Muscle layer of duodenum (tissue), 2 donors: ENCODE measurements around the gene FAM107B.

Experiments used
- H3K27ac ChIP-seq: one replicate; pipeline ENCODE4 v1.7.0; 2013; ENCODE audit warnings: mild to moderate bottlenecking, low read length
- H3K27me3 ChIP-seq: one replicate; pipeline ENCODE4 v1.7.0; 2013; ENCODE audit warnings: low read depth, mild to moderate bottlenecking, control low read depth, low read length
- H3K36me3 ChIP-seq, 2 donors: one replicate each; pipeline ENCODE4 v1.7.0; 2013; ENCODE audit warnings: low read length in 2 of 2, control low read depth in 1 of 2, mild to moderate bottlenecking in 1 of 2; ENCODE audit not compliant: insufficient read depth in 2 of 2, control insufficient read depth in 1 of 2
- H3K4me1 ChIP-seq, 2 donors: one replicate each; pipeline ENCODE4 v1.7.0; 2013; ENCODE audit warnings: low read length in 2 of 2, mild to moderate bottlenecking in 2 of 2, control low read depth in 1 of 2, moderate library complexity in 1 of 2; ENCODE audit not compliant: insufficient read depth in 2 of 2, control insufficient read depth in 1 of 2
- H3K4me3 ChIP-seq, 2 donors: one replicate each; pipeline ENCODE4 v1.7.0; 2013; ENCODE audit warnings: low read length in 2 of 2, low read depth in 1 of 2, mild to moderate bottlenecking in 1 of 2
- H3K9me3 ChIP-seq, 2 donors: one replicate each; pipeline ENCODE4 v1.7.0; 2013; ENCODE audit warnings: low read length in 2 of 2, control low read depth in 1 of 2, mild to moderate bottlenecking in 1 of 2; ENCODE audit not compliant: control insufficient read depth in 1 of 2
- donor health status: healthy.

FAM107B gene

GRCh38 chr10:14775656-14776055 lies 959 bp upstream of the FAM107B start:
- Histone ChIP-seq H3K27me3 (no peaks in the 10 kb centered on the region), H3K9me3 (no peaks in the 10 kb centered on the region), H3K36me3 (no peaks in the 10 kb centered on the region), H3K4me3 (no peak overlapping the region), H3K4me1 (peaks cover 0 to 7% of the 10 kb centered on the region in 2 donors), H3K27ac (no peak overlapping the region)

- H3K9me3 ChIP-seq, result no peaks in the 10 kb centered on the region
- no peaks in the 10 kb centered on the region for H3K36me3 ChIP-seq
- H3K4me1 ChIP-seq, result peaks cover 0 to 5% of the 10 kb centered on the region in 2 donors
- no peak overlapping the region for H3K4me3 ChIP-seq
- H3K27me3 ChIP-seq, result no peaks in the 10 kb centered on the region
- no peak overlapping the region for H3K27ac ChIP-seq
Measured at GRCh38 chr10:14774214-14774580, 500 bp downstream of the FAM107B start.

- H3K27me3 ChIP-seq, result no peaks in the 10 kb centered on the region
- no peaks in the 10 kb centered on the region for H3K36me3 ChIP-seq
- no peak overlapping the region for H3K27ac ChIP-seq
- no peaks in the 10 kb centered on the region for H3K9me3 ChIP-seq
- H3K4me1 ChIP-seq, result peaks cover 0 to under 1% of the 10 kb centered on the region in 2 donors
- no peak overlapping the region for H3K4me3 ChIP-seq
Measured at GRCh38 chr10:14773551-14774213, 1.0 kb downstream of the FAM107B start.

- no peak overlapping the region for H3K27ac ChIP-seq
Measured at GRCh38 chr10:14772399-14772798, 2.3 kb downstream of the FAM107B start.

GRCh38 chr10:14770927-14771326 lies 3.8 kb downstream of the FAM107B start:
- Histone ChIP-seq H3K27ac (no peak overlapping the region), H3K27me3 (no peaks in the 10 kb centered on the region), H3K4me1 (no peaks in the 10 kb centered on the region), H3K4me3 (no peak overlapping the region), H3K9me3 (no peaks in the 10 kb centered on the region), H3K36me3 (no peaks in the 10 kb centered on the region)

More at GRCh38 chr10:14772399-14772798, 2.3 kb downstream of the FAM107B start:
- H3K9me3 ChIP-seq, result no peaks in the 10 kb centered on the region
- H3K27me3 ChIP-seq, result no peaks in the 10 kb centered on the region
- H3K4me1 ChIP-seq, result no peaks in the 10 kb centered on the region
- no peak overlapping the region for H3K4me3 ChIP-seq
- no peaks in the 10 kb centered on the region for H3K36me3 ChIP-seq

- Histone ChIP-seq H3K36me3 (no peaks in the 10 kb centered on the region), H3K4me3 (no peak overlapping the region), H3K27me3 (no peaks in the 10 kb centered on the region), H3K27ac (no peak overlapping the region), H3K4me1 (no peaks in the 10 kb centered on the region), H3K9me3 (no peaks in the 10 kb centered on the region)
Measured at GRCh38 chr10:14761372-14761771, 13.3 kb downstream of the FAM107B start.

GRCh38 chr10:14758994-14759664 lies 15.6 kb downstream of the FAM107B start:
- H3K4me1 ChIP-seq, result no peaks in the 10 kb centered on the region
- no peak overlapping the region for H3K4me3 ChIP-seq
- no peaks in the 10 kb centered on the region for H3K27me3 ChIP-seq
- H3K27ac ChIP-seq, result no peak overlapping the region
- H3K36me3 ChIP-seq, result no peaks in the 10 kb centered on the region
- H3K9me3 ChIP-seq, result no peaks in the 10 kb centered on the region

- H3K36me3 ChIP-seq, result no peaks in the 10 kb centered on the region
- H3K4me3 ChIP-seq, result no peak overlapping the region
Measured at GRCh38 chr10:14758451-14758850, 16.2 kb downstream of the FAM107B start.

GRCh38 chr10:14757986-14758385 lies 16.7 kb downstream of the FAM107B start:
- no peak overlapping the region for H3K27ac ChIP-seq
- H3K4me3 ChIP-seq, result no peak overlapping the region
- H3K27me3 ChIP-seq, result no peaks in the 10 kb centered on the region
- no peaks in the 10 kb centered on the region for H3K36me3 ChIP-seq
- H3K4me1 ChIP-seq, result no peaks in the 10 kb centered on the region
- no peaks in the 10 kb centered on the region for H3K9me3 ChIP-seq

More at GRCh38 chr10:14758451-14758850, 16.2 kb downstream of the FAM107B start:
- Histone ChIP-seq H3K27me3 (no peaks in the 10 kb centered on the region), H3K27ac (no peak overlapping the region), H3K9me3 (no peaks in the 10 kb centered on the region), H3K4me1 (no peaks in the 10 kb centered on the region)

- Histone ChIP-seq H3K36me3 (no peaks in the 10 kb centered on the region), H3K27ac (no peak overlapping the region), H3K4me3 (no peak overlapping the region), H3K9me3 (no peaks in the 10 kb centered on the region), H3K27me3 (no peaks in the 10 kb centered on the region), H3K4me1 (no peaks in the 10 kb centered on the region)
Measured at GRCh38 chr10:14757394-14757793, 17.3 kb downstream of the FAM107B start.

- Histone ChIP-seq H3K27ac (peak overlapping the region; percentile 37), H3K9me3 (no peaks in the 10 kb centered on the region), H3K36me3 (no peaks in the 10 kb centered on the region), H3K27me3 (no peaks in the 10 kb centered on the region), H3K4me1 (peaks cover 14 to 27% of the 10 kb centered on the region in 2 donors), H3K4me3 (no peak overlapping the region)
Measured at GRCh38 chr10:14753441-14753840, 21.3 kb downstream of the FAM107B start.
